Body of pancreas (tissue), 4 donors: Measurements from ENCODE around the gene EN2. TPM values are rescaled to one million over a fixed set of nuclear protein-coding genes. Genes with fewer than 3 reads are reported as not detected.

ENCODE experiments used
- ATAC-seq: fragments of 150-250 bp; one replicate; pipeline ENCODE4 v1.9.1; 2016
- DNase-seq, 4 donors: peaks; one replicate each; pipeline ENCODE4 v3.0.0-alpha.2; 2019
- H3K27ac ChIP-seq, 4 donors: fragments of 200-600 bp; sonication (generic); 1 replicate in 3 of 4; 2 replicates in 1 of 4; pipeline versions ENCODE4 v1.5.1 to v1.6.1; 2016 to 2019; ENCODE audit warnings: mild to moderate bottlenecking in 1 of 4, mixed read lengths in 1 of 4, moderate library complexity in 1 of 4
- H3K27me3 ChIP-seq, 2 donors: fragments of 200-600 bp; sonication (generic); one replicate each; pipeline ENCODE4 v1.6.0; 2016; ENCODE audit warnings: mild to moderate bottlenecking in 1 of 2
- H3K36me3 ChIP-seq, 2 donors: fragments of 200-600 bp; sonication (generic); replicated peaks in 1 of 2; 2 replicates each; pipeline ENCODE4 v1.5.1; 2016; ENCODE audit warnings: low read depth in 2 of 2; ENCODE audit not compliant: insufficient read depth in 1 of 2
- H3K4me1 ChIP-seq: fragments of 200-600 bp; sonication (generic); one replicate; pipeline ENCODE4 v1.6.0; 2016
- H3K4me3 ChIP-seq, 2 donors: fragments of 200-600 bp; sonication (generic); 1 replicate in 1 of 2; 2 replicates in 1 of 2; pipeline ENCODE4 v1.5.1; 2016 to 2019
- H3K9me3 ChIP-seq, 3 donors: fragments of 200-600 bp; sonication (generic); 1 replicate in 2 of 3; 2 replicates in 1 of 3; pipeline ENCODE4 v1.5.1; 2016
- POLR2A ChIP-seq, 3 donors: fragments of 450-650 bp; IDR thresholded peaks; one replicate each; pipeline ENCODE4 v1.6.1; 2016; ENCODE audit warnings: antibody characterized with exemption in 3 of 3, mild to moderate bottlenecking in 2 of 3
- WGBS, 2 donors: methylation state at CpG; one replicate each; pipeline ENCODE4 v1.1.5; 2017; 5-methylcytosine and 5-hydroxymethylcytosine counted together
- intact Hi-C: fragments of 100-400 bp; cut with DNase I; formaldehyde crosslinking; loops from one replicate; pipeline ENCODE4 v1.15.1; 2023
- total RNA-seq, 2 donors: library from RNA; depleted of rRNA; stranded (reverse); fragments of >200 nt; gene quantifications; one replicate each; pipeline ENCODE4 v1.1.0, GENCODE V29; 2016
- TF ChIP-seq, protein P1 (sequence below), 7 experiments: fragments of 450-650 bp in 4 of 7; fragments of 200-600 bp in 3 of 7; sonication (generic) in 3 of 7; IDR thresholded peaks; one replicate each; pipeline ENCODE4 v1.5.1; 2016 to 2019; ENCODE audit warnings: antibody characterized with exemption in 7 of 7

The EN2 gene
- total RNA-seq, 2 donors from 2014 or later: not detected

DNA sequence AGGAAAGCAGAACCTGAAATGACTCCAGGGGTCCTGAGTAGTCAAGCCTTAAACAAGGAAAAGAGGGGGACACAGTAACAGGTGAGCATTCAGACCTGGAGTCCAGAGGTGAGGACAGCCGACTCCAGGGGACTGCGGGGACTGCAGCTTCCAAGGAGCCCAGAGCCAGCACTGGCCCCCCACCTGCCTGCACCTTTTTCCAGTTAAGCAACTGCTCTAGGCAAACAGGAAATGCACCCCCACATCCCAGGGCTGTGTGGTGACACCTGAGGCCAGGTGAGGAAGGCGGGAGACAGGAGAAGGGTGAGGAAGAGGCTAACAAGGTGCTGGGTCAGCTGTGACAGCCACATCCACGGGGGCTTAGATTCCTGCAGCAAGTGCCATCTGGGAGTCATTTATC, 20.1 kb upstream of the EN2 start:
- no peak for DNase-seq
- intact Hi-C loops: no loop called here
- no peak overlapping the region for H3K4me3 ChIP-seq
- ATAC-seq: no peak
- H3K9me3 ChIP-seq: no peaks in the 10 kb centered on the region
- no peak for TF ChIP-seq POLR2A (IDR thresholded peaks at IDR 0.05)
- TF ChIP-seq, protein P1, sequence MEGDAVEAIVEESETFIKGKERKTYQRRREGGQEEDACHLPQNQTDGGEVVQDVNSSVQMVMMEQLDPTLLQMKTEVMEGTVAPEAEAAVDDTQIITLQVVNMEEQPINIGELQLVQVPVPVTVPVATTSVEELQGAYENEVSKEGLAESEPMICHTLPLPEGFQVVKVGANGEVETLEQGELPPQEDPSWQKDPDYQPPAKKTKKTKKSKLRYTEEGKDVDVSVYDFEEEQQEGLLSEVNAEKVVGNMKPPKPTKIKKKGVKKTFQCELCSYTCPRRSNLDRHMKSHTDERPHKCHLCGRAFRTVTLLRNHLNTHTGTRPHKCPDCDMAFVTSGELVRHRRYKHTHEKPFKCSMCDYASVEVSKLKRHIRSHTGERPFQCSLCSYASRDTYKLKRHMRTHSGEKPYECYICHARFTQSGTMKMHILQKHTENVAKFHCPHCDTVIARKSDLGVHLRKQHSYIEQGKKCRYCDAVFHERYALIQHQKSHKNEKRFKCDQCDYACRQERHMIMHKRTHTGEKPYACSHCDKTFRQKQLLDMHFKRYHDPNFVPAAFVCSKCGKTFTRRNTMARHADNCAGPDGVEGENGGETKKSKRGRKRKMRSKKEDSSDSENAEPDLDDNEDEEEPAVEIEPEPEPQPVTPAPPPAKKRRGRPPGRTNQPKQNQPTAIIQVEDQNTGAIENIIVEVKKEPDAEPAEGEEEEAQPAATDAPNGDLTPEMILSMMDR (IDR thresholded peaks at IDR 0.05): no peak
- H3K27me3 ChIP-seq: peaks cover 0 to 4% of the 10 kb centered on the region in 2 donors
- 67 to 75% methylated on average over 3 to 4 of the region's 4 CpGs for WGBS, 2 donors
- H3K4me1 ChIP-seq: no peaks in the 10 kb centered on the region
- no peak overlapping the region for H3K27ac ChIP-seq
- H3K36me3 ChIP-seq: no peaks in the 10 kb centered on the region

DNA sequence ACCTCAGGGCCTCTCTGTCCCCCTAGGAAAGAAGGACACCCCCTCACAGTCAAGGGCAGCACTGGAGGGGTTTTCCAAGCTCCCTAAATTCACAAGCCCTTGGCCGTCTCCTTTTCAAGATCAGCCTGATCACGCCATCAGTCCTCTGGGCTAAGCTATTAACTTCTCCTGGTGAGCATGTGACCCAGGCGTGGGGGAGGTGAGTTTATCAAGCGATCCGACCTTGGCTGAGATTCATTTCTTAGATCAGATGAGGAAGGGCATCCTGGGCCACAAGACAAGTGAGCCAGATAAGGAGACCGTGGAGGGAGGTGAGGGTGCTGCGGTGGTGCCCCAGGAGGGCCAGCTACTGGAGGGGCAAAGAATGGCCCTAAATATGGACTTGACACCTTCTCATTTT, 19.2 kb upstream of the EN2 start:
- H3K27me3 ChIP-seq: peaks cover 0 to 4% of the 10 kb centered on the region in 2 donors
- 21 to 43% methylated on average over 7 of the region's 7 CpGs for WGBS, 2 donors

DNA sequence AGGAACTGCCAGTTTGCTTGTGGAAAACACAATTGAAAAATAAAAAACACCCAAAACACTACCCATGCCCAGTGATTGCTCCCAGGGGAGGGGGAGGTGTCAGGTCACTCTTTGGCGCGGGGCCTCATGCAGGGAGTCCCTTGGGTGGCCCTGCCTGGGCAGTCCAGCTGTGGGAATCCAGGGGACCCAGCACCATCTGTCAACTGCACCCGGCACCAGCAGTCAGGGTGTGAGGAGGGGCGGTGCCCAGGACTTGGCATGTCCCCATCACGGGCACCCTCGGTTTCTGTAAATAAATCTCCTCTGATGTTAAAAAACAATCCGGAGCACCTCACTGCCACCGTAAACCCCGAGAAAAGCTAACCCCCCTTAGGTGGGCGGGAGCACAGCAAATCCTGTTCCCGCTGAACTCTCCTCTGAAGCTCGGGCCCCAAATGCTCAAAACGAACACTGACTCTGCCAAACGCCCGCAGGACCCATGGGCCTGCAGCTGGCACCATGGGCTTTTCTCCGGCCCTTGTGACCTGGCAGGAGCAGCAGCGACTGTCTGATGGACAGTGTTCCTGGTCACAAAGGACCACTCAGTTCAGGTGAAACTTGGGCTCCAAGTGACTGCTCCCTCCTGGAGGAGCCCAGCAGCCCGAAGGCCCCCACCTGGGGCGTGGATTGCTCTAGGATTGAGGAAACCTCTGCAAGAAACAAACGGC, 18.5 kb upstream of the EN2 start:
- peak in 1 of 4 donors; percentile 17 for DNase-seq
- Histone ChIP-seq H3K4me1 (no peaks in the 10 kb centered on the region), H3K27me3 (peaks cover 0 to 4% of the 10 kb centered on the region in 2 donors), H3K4me3 (no peak overlapping the region), H3K36me3 (no peaks in the 10 kb centered on the region), H3K9me3 (no peaks in the 10 kb centered on the region), H3K27ac (no peak overlapping the region)
- WGBS, 2 donors: 41 to 54% methylated on average over 16 to 20 of the region's 20 CpGs
- TF ChIP-seq POLR2A (IDR thresholded peaks at IDR 0.05): no peak
- TF ChIP-seq, protein P1 (IDR thresholded peaks at IDR 0.05): no peak
- ATAC-seq: no peak
- intact Hi-C loops: no loop called here

More for the DNA sequence above, 19.2 kb upstream of the EN2 start:
- no peak for TF ChIP-seq POLR2A (IDR thresholded peaks at IDR 0.05)
- TF ChIP-seq, protein P1 (IDR thresholded peaks at IDR 0.05): no peak
- no peak overlapping the region for H3K4me3 ChIP-seq
- no peaks in the 10 kb centered on the region for H3K36me3 ChIP-seq
- DNase-seq (no peak), ATAC-seq (no peak)
- no peak overlapping the region for H3K27ac ChIP-seq
- H3K4me1 ChIP-seq: no peaks in the 10 kb centered on the region
- intact Hi-C loops: no loop called here
- H3K9me3 ChIP-seq: no peaks in the 10 kb centered on the region

DNA sequence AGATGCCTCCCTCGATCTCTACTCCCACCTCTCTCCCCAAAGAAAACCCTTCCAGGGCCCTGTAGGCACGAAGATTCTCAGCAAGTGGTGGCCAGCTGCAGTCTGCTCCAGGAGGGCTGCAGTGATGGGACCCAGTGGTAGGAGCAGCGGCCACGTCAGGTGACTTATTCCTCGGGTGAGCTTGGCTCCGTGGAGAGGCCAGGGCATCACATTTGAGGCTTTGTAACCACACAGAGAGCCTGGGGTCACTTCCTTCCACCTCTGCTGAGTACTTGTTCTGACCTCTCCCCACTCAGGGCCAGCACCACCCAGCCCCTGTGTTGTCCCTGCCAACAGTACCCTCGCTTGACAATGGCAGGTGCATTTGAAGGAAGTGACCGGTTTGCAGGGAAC, 17.9 kb upstream of the EN2 start:
- Histone ChIP-seq H3K9me3 (no peaks in the 10 kb centered on the region), H3K27me3 (peaks cover 0 to 4% of the 10 kb centered on the region in 2 donors), H3K4me3 (no peak overlapping the region), H3K4me1 (no peaks in the 10 kb centered on the region), H3K27ac (no peak overlapping the region), H3K36me3 (no peaks in the 10 kb centered on the region)
- no peak for ATAC-seq
- no peak for TF ChIP-seq POLR2A (IDR thresholded peaks at IDR 0.05)
- TF ChIP-seq, protein P1 (IDR thresholded peaks at IDR 0.05): no peak
- intact Hi-C loops: no loop called here
- 41 to 56% methylated on average over 3 to 8 of the region's 8 CpGs for WGBS, 2 donors
- DNase-seq: no peak

DNA sequence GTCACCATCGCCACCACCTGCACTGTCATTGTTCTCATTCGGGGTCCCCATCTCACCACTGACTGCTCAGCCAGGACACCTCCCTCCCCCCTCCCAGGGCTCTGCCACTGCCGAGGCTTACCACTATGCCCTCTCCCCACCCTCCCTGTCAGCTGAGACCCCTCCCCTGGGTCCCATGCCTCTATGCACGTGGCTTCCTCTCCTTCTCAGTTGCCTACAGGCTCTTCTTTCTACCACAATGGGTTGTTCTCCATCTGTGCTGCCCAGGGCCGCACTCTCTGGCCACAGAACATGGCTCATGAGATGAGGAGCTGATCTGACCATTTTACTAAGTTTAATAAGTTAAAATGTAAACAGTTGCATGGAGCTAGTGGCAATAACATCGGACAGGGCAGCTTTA, 16.1 kb upstream of the EN2 start:
- ATAC-seq: no peak
- no peak for TF ChIP-seq POLR2A (IDR thresholded peaks at IDR 0.05)
- TF ChIP-seq, protein P1 (IDR thresholded peaks at IDR 0.05): no peak
- Histone ChIP-seq H3K4me1 (no peaks in the 10 kb centered on the region), H3K9me3 (no peaks in the 10 kb centered on the region), H3K4me3 (no peak overlapping the region), H3K27me3 (peaks cover 0 to 3% of the 10 kb centered on the region in 2 donors), H3K27ac (no peak overlapping the region), H3K36me3 (no peaks in the 10 kb centered on the region)
- WGBS, 2 donors: 41 to 47% methylated on average over 6 of the region's 6 CpGs
- DNase-seq: no peak
- intact Hi-C loops: no loop called here
